T-helper 2 cell (primary cell): ENCODE results near the gene SLC19A1.
A peak's percentile ranks its signal among the peaks of the same experiment; 100 is the strongest.

ENCODE experiments used
- DNase-seq, 5 experiments: peaks; one replicate each; pipeline versions ENCODE4 v3.0.0 to v3.0.0-alpha.2; 2012 to 2022

SLC19A1 gene

GRCh38 chr21:45557616-45558043 lies 15.4 kb upstream of the SLC19A1 start:
- DNase-seq, result peak in 2 of 5 experiments; percentile 1 to 2

DNA sequence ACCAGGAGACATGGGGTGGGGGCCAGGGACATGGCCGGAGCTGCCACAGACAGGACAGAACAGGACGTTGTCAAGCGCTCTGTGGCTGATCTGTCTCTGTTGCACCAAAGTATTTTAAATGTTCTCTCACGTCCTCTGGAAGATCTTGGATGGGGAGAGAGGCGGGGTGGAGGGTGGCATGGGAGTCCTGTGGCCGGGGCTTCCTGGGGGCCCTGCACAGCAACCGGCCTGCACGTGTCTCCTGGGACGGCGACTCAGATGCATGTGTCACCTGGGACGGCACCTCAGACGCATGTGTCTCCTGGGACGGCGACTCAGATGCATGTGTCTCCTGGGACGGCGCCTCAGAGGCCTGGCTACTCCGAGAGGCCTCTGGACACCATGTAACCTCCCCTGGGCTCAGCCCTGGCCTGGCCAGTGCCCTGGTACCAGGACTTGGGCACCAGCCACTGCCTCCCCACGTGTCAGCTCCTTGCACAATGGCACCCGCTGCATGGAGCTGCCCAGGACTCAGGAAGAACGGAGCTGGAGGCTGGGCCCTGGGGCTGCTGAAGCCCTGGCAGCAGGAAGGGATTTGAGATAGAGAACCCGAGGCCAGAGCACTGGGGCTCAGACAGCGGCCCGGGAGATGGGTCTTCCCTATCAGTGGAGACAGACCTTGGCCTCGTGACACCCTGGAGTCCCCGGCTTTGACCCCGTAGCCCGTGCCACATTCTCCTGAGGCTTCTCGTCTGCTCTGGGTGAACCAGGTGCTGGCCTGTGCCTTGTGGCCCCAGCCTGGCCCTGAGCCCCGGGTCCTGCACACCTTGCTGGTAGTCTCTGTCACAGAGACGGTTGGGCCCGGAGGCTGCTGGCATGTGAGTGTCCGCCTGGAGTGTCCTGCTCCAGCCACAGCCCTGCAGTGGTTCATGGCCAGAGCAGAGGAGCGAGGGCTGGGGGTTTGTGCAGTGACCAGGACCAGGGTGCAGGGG lies 14.7 kb upstream of the SLC19A1 start:
- peak in 1 of 5 experiments; percentile 3 for DNase-seq

GRCh38 chr21:45556302-45556644 lies 14.0 kb upstream of the SLC19A1 start:
- DNase-seq, result no peak

DNA sequence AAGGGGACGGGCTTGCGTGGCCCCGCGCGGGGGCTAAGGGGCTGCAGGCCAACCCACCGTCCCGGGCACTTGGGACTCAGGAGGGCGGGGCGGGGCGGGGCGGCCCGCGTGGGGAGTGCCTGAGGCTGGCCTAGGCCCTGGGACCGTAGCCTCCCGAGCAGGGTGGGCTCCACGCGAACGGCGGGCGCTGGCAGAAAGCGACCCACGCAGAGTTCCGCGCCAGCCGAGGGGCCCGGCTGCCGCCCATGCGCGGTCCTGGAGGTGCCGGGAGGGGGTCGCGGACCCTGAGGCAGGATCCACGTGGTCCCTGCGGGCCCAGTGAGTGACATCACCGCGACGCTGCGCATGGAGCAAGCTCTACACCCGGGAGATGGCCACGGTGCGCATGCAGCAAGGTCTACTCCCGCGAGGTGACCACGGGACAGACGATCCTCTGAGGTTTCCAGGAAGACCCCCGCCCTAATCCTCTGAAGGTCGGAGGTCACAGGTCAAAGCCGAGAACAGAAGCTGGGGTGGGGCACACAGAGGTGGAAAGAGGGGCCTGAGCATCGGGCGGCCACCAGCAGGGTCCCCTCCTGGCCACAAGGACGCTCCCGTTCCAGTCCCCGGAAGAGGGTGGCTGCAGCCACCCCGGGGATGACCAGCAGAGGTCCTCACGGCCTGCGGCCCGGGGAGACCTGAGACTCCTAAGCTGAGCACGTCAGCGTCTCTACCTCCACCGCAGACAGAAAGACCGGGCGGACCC lies 13.5 kb upstream of the SLC19A1 start:
- DNase-seq, result peak in 3 of 5 experiments; percentile 32 to 63 (median 36)

- DNase-seq, result no peak
Measured at GRCh38 chr21:45555251-45555556, 13.0 kb upstream of the SLC19A1 start.

DNA sequence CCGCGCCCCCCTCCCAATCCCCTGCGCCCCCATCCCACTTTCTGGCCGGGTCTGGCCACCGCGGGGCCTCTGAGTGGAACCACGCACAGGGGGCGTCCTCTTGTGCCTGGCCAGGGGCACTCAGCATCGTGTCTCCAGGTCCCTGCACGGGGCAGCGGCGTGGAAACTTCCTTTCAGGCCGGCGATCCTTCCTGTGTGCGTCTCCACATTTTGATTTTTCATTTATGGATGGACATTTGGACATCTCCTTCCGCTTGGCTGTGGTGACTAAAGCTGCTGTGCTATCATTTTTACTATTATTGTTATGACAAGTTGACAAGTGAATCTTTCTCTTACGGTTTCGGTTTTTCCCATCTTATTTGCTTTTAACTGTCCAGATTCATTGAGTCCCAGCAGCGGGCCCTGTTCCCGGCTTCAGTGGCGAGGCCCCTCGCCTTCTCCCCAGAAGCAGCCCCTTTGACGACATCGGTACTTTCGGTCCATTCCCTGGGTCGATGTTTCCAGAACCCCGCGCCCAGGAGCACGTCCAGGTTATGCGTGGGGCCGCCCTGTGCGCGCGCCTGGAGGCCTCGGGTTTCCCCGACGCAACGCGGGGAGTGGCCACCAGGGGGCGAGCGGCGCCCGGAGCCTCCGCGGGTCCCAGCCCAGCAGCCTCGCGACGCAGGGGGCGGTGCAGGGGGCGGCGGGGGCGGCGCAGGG lies 12.4 kb upstream of the SLC19A1 start:
- DNase-seq, result peak; percentile 78 to 89 (median 81)

GRCh38 chr21:45552696-45553391 lies 10.6 kb upstream of the SLC19A1 start:
- DNase-seq, result peak in 1 of 5 experiments; percentile 6

DNA sequence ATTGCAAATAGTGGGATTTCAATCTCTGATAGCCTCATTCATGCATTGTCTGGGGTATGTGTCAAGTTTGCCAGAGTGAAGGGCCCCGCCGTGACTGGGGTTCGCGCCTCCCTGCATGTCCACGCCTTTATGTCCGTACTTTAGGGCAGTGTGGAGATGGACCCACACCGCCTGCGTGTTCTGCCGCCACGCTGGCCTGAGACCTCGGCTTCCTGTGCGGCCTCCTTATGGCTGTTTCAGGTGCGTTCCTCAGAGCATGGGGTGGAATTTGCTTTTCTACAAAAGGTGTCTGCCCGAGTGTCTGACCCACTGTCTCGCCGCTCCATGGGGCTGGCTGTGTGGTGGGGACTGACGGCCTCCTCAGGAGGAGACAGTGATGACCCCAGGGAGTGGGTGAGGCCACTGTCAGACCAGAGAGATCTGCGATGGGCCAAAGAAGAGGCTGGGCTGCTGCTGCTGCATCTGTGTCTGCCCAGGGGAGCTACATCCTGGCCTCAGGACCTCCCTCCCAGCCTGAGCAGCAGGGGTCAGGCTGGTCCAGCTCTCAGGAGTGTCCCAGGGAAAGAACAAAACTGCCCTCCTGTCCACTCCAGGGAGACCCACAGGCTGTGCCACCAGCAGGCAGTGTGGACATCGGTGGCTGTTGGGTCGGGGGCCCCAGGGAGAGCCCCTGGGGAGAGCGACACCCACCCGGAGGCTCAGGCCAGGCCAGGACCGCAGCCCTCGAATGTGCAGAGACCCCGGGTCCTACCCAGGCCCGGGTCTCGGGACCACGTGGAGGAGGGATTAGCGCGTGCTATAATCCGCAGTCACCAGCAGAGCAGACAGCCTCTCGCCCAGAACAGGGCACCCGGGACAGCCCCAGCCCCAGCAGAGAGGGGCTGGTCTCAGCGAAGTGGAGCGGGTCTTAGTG lies 9.8 kb upstream of the SLC19A1 start:
- DNase-seq, result peak in 1 of 5 experiments; percentile 7

- DNase-seq, result peak in 1 of 5 experiments; percentile 87
Measured at GRCh38 chr21:45551316-45551715, 9.1 kb upstream of the SLC19A1 start.

- peak in 1 of 5 experiments; percentile 82 for DNase-seq
Measured at GRCh38 chr21:45550522-45551210, 8.4 kb upstream of the SLC19A1 start.

DNA sequence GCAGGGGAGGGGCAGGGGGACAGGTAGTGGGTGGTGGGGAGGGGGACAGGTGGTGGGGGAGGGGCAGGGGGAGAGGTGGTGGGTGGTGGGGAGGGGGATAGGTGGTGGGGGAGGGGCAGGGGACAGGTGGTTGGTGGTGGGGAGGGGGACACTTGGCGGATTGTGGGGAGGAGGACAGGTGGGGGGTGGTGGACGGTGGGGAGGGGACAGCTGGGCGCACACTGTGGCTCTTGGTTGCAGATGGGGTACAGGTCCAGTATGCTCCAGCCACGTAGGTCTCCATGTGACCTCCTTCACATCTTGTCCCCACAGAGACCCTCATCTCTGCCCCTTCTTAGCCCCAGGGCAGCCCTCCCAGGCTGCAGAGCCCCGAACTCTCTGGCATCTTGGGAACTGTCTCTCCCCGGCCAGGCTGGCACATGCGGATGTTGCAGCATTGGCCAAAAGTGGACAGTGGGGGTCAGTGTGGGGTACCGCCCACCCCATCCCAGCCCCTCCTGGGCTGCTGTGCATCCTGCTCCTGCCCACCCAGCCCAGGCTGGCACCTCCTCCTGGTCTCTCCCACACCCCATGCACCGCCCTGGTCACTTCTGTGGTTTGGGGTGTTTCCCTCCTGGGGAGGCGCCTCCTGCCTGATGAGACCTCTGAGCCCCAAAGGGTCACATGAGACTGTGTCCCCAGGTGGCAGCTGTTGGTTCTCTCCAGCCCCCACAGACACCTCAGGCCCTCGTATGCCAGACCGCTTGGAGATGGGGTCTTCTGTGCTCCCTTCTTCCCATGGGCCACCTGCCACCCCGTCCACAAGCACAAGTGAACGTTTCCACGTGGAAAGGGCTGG lies 7.6 kb upstream of the SLC19A1 start:
- DNase-seq, result no peak

GRCh38 chr21:45548711-45549491 lies 6.7 kb upstream of the SLC19A1 start:
- DNase-seq, result no peak

GRCh38 chr21:45547545-45547900 lies 5.3 kb upstream of the SLC19A1 start:
- DNase-seq, result no peak

DNA sequence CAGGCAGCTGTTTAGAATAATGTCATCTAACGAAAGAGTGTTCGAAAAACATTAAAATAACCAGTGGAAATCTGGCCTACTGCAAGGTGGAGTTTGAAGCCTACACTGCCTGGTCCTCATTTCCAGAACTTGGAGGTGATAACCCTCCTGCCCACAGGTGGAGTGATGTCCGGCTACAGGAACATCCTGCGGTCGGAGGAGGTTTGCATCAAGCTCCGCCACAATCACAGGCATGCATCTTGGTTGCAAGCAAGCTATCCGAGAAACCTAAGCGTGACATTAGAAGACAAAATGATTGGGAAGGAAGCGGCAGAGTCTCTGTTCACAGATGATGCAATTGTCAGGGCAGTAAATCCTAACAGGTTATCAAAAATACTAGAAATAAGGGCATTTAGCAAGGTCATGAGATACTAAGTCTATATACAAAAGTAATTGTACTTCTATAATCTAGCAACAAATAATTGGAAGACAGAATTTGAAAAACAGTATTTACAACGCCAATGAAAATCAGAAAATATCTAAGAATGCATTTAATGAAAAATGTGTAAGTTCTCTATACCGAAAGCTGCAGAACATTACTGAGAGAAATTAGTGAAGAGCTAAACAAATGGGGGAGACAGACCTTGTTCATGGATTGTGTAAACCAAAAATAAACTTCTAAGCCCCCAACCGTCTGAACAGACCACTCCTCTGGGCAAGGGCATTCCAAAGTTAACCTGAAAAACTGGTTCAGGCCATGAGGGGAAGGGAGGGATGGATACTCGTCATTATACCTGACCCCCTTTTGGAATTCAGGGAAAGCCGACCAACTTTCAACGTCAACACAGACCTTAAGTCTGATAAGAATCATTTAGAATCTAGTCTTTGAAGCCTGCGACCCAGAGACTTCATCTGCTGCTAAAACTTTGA lies 4.7 kb upstream of the SLC19A1 start:
- DNase-seq, result no peak

DNA sequence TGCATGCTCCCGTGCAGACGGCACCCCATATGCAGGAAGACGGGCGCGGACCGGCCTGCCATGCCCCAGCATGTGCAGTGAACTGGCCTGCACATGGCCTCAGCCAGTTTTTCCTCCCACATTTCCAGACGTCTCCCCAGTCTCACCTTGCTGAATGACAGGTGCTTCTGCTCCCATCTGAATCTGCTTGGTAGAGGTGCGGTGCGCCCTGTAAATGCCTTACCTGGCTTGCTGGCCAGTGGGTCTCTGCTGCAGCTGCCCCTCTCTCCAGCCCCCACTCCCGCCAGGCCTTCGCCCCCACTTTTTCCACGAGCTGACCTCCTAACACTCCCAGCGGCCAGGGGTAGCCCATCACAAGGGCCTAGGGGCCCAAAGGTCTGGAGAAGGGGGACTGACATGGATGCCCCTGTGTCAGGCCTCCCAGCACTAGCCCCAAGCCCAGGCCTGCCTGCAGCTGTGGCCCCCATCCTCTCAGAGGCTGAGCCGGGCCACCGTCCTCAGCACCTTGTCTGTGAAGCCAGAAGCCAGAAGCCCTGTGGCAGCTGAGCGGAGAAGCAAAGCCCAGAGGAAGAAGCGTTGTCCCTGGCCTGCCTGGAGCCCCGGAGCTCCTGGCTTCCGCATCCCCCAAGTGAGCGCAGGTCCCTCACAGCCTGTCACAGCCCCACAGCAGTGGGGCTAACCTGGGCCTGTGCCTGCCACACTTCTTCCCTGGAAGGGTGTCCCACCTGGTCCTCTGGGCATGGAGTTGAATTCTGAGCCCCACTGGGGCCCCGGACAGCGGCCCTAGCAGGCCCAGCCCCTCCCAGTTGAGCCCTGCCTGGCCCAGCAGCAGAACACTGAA lies 3.7 kb upstream of the SLC19A1 start:
- DNase-seq, result peak in 1 of 5 experiments; percentile 1

- DNase-seq, result peak in 1 of 5 experiments; percentile 1
Measured at GRCh38 chr21:45545236-45545570, 3.0 kb upstream of the SLC19A1 start.
